RWPE2 (cell line): ENCODE data around the gene SLC31A1.

ENCODE experiments used
- ATAC-seq: fragments of 200-7000 bp; cut with Tn5 transposase; 3 replicates; pipeline ENCODE4 v1.9.1; 2021; ENCODE audit warnings: low read depth
- DNase-seq: peaks from one replicate; pipeline ENCODE4 v3.0.0-alpha.2; 2020; ENCODE audit warnings: low spot score
- H3K27ac ChIP-seq: fragments of 450-650 bp; 2 replicates; pipeline ENCODE4 v1.5.1; 2017; ENCODE audit warnings: mild to moderate bottlenecking; ENCODE audit not compliant: poor library complexity, severe bottlenecking
- H3K27me3 ChIP-seq: fragments of 250-450 bp; sonication (Bioruptor Pico); 2 replicates; pipeline ENCODE4 v1.5.1; 2021; ENCODE audit warnings: mild to moderate bottlenecking, moderate library complexity; ENCODE audit not compliant: insufficient read depth, poor library complexity, severe bottlenecking
- H3K36me3 ChIP-seq: fragments of 250-450 bp; sonication (Bioruptor Pico); 2 replicates; pipeline ENCODE4 v1.5.1; 2020; ENCODE audit warnings: low read depth, mild to moderate bottlenecking, moderate library complexity
- H3K4me1 ChIP-seq: fragments of 250-450 bp; sonication (Bioruptor Pico); 2 replicates; pipeline ENCODE4 v1.5.1; 2021; ENCODE audit warnings: mild to moderate bottlenecking, moderate library complexity; ENCODE audit not compliant: insufficient read depth, poor library complexity, severe bottlenecking
- H3K4me3 ChIP-seq: fragments of 250-450 bp; sonication (Bioruptor Pico); 2 replicates; pipeline ENCODE4 v1.5.1; 2021; ENCODE audit warnings: mild to moderate bottlenecking, moderate library complexity; ENCODE audit not compliant: severe bottlenecking
- H3K9me3 ChIP-seq: fragments of 250-450 bp; sonication (Bioruptor Pico); 2 replicates; pipeline ENCODE4 v1.5.1; 2021; ENCODE audit warnings: mild to moderate bottlenecking, moderate library complexity; ENCODE audit not compliant: severe bottlenecking
- CTCF ChIP-seq: fragments of 450-650 bp; IDR thresholded peaks from one replicate; pipeline ENCODE4 v1.5.1; 2017; ENCODE audit warnings: mild to moderate bottlenecking, moderate library complexity; ENCODE audit not compliant: poor library complexity, severe bottlenecking

SLC31A1 gene

GRCh38 chr9:113266174-113266573 is 44.8 kb downstream of the SLC31A1 start:
- Histone ChIP-seq H3K9me3 (no peaks in the 10 kb centered on the region), H3K4me3 (no peak overlapping the region), H3K36me3 (peaks cover 44% of the 10 kb centered on the region), H3K4me1 (no peaks in the 10 kb centered on the region), H3K27me3 (no peaks in the 10 kb centered on the region), H3K27ac (no peak overlapping the region)
- DNase-seq (no peak), ATAC-seq (no peak)
- TF ChIP-seq CTCF, result no peak

- H3K27ac ChIP-seq, result no peak overlapping the region
- no peaks in the 10 kb centered on the region for H3K27me3 ChIP-seq
- H3K4me3 ChIP-seq, result no peak overlapping the region
- no peaks in the 10 kb centered on the region for H3K4me1 ChIP-seq
- DNase-seq (no peak), ATAC-seq (no peak)
- no peak for TF ChIP-seq CTCF
- H3K9me3 ChIP-seq, result no peaks in the 10 kb centered on the region
- peaks cover 56% of the 10 kb centered on the region for H3K36me3 ChIP-seq
Measured at GRCh38 chr9:113267911-113268566, 46.7 kb downstream of the SLC31A1 start.

GRCh38 chr9:113269355-113269754 is 48.0 kb downstream of the SLC31A1 start:
- ATAC-seq, result no peak
- H3K36me3 ChIP-seq, result peaks cover 65% of the 10 kb centered on the region
- no peaks in the 10 kb centered on the region for H3K9me3 ChIP-seq
- no peak overlapping the region for H3K27ac ChIP-seq
- no peaks in the 10 kb centered on the region for H3K27me3 ChIP-seq
- no peak for DNase-seq
- H3K4me3 ChIP-seq, result no peak overlapping the region
- no peak for TF ChIP-seq CTCF
- peaks cover 5% of the 10 kb centered on the region for H3K4me1 ChIP-seq

- Histone ChIP-seq H3K27ac (no peak overlapping the region), H3K36me3 (peaks cover 65% of the 10 kb centered on the region), H3K4me3 (no peak overlapping the region), H3K27me3 (no peaks in the 10 kb centered on the region), H3K4me1 (peaks cover 5% of the 10 kb centered on the region), H3K9me3 (no peaks in the 10 kb centered on the region)
- TF ChIP-seq CTCF, result no peak
- ATAC-seq (no peak), DNase-seq (no peak)
Measured at GRCh38 chr9:113269871-113270270, 48.5 kb downstream of the SLC31A1 start.

GRCh38 chr9:113274474-113275156 is 53.3 kb downstream of the SLC31A1 start:
- peak; percentile 87 for TF ChIP-seq CTCF
- DNase-seq, result no peak

More at GRCh38 chr9:113274474-113275156, 53.3 kb downstream of the SLC31A1 start:
- Histone ChIP-seq H3K36me3 (peaks cover 76% of the 10 kb centered on the region), H3K4me1 (peaks cover 11% of the 10 kb centered on the region), H3K4me3 (peak overlapping the region; percentile 83), H3K27ac (peak overlapping the region; percentile 59), H3K27me3 (no peaks in the 10 kb centered on the region), H3K9me3 (no peaks in the 10 kb centered on the region)
- peak; percentile 13 for ATAC-seq
